Transverse colon (tissue), 4 donors: ENCODE measurements around the gene ZMYM4. TPM values are rescaled to one million over a fixed set of nuclear protein-coding genes. Genes with fewer than 3 reads are reported as not detected.

Source experiments
- DNase-seq: peaks from one replicate; pipeline ENCODE4 v3.0.0-alpha.2; 2019
- H3K27ac ChIP-seq, 4 donors: fragments of 200-600 bp; sonication (generic); 2 replicates each; pipeline ENCODE4 v1.5.1; 2016 to 2018; ENCODE audit warnings: inconsistent platforms in 4 of 4
- H3K27me3 ChIP-seq: fragments of 200-600 bp; sonication (generic); 2 replicates; pipeline ENCODE4 v1.5.1; 2017; ENCODE audit warnings: inconsistent platforms
- H3K36me3 ChIP-seq, 4 donors: fragments of 200-600 bp; sonication (generic); 2 replicates each; pipeline ENCODE4 v1.5.1; 2017 to 2019; ENCODE audit warnings: inconsistent platforms in 4 of 4
- H3K4me1 ChIP-seq, 4 donors: fragments of 200-600 bp; sonication (generic); 2 replicates each; pipeline ENCODE4 v1.5.1; 2017 to 2020; ENCODE audit warnings: inconsistent platforms in 4 of 4
- H3K4me3 ChIP-seq, 4 donors: fragments of 200-600 bp; sonication (generic); 1 replicate in 1 of 4; 2 replicates in 3 of 4; pipeline versions ENCODE4 v1.5.1 to v1.6.1; 2017 to 2019; ENCODE audit warnings: inconsistent platforms in 4 of 4
- H3K9me3 ChIP-seq, 2 donors: fragments of 200-600 bp; sonication (generic); 2 replicates each; pipeline ENCODE4 v1.5.1; 2017 to 2019; ENCODE audit warnings: inconsistent platforms in 2 of 2
- CTCF ChIP-seq, 5 experiments: fragments of 200-600 bp in 3 of 5; fragments of 450-650 bp in 2 of 5; sonication (generic) in 3 of 5; IDR thresholded peaks; 1 replicate in 2 of 5; 2 replicates in 3 of 5; pipeline ENCODE4 v1.5.1; 2016 to 2017; ENCODE audit warnings: antibody characterized with exemption in 5 of 5, inconsistent platforms in 3 of 5, mild to moderate bottlenecking in 2 of 5, moderate library complexity in 1 of 5
- EP300 ChIP-seq: sonication (generic); formaldehyde crosslinking; IDR thresholded peaks from one replicate; pipeline ENCODE4 v1.6.1; 2017; ENCODE audit warnings: antibody characterized with exemption, low read depth
- POLR2A ChIP-seq: fragments of 450-650 bp; IDR thresholded peaks from one replicate; pipeline ENCODE4 v1.6.1; 2016; ENCODE audit warnings: antibody characterized with exemption, mild to moderate bottlenecking, moderate library complexity
- POLR2AphosphoS5 ChIP-seq, 3 donors: sonication (generic); formaldehyde crosslinking; IDR thresholded peaks; one replicate each; pipeline ENCODE4 v1.6.1; 2016; ENCODE audit warnings: antibody characterized with exemption in 3 of 3
- WGBS, 2 donors: methylation state at CpG; one replicate each; pipeline ENCODE4 v1.1.5; 2018; ENCODE audit warnings: low coverage in 1 of 2; 5-methylcytosine and 5-hydroxymethylcytosine counted together
- in situ Hi-C, 4 donors: fragments of 200-750 bp; cut with MboI; loops; one replicate each; pipeline versions ENCODE4 v1.15.0 to v1.15.1; 2017; ENCODE audit warnings: low sequenced_read_pairs in 3 of 4, low pct_ligation_motif_present in 1 of 4, low pct_unique_long_range_greater_than_20kb in 1 of 4
- intact Hi-C: fragments of 100-400 bp; cut with DNase I; formaldehyde crosslinking; loops from one replicate; pipeline ENCODE4 v1.15.1; 2023; ENCODE audit warnings: low total_unique reads
- total RNA-seq, 4 donors: library from RNA; depleted of rRNA; stranded (reverse); fragments of >200 nt; gene quantifications; one replicate each; pipeline ENCODE4 v1.1.0, GENCODE V29; 2016

ZMYM4 gene
- total RNA-seq, 4 donors from 2014 or later: 7.9 to 27.9 (median 25.5) TPM

- H3K4me3 ChIP-seq: no peak overlapping the region
- H3K4me1 ChIP-seq: no peaks in the 10 kb centered on the region
- no peak overlapping the region for H3K27ac ChIP-seq
- no peaks in the 10 kb centered on the region for H3K9me3 ChIP-seq
- in situ Hi-C loops: no loop called here
- peaks cover 0 to 64% (median 21%) of the 10 kb centered on the region in 4 donors for H3K36me3 ChIP-seq
- H3K27me3 ChIP-seq: no peaks in the 10 kb centered on the region
- no peak for TF ChIP-seq POLR2AphosphoS5 (IDR thresholded peaks at IDR 0.05)
- no peak for TF ChIP-seq CTCF (IDR thresholded peaks at IDR 0.05)
- TF ChIP-seq EP300: no peak
- no peak for TF ChIP-seq POLR2A
- no peak for DNase-seq
- intact Hi-C loops: no loop called here
These were observed 132.5 kb downstream of the ZMYM4 start for GRCh38 chr1:35401049-35401448.

GRCh38 chr1:35406103-35406502 lies 137.6 kb downstream of the ZMYM4 start:
- Histone ChIP-seq H3K4me1 (no peaks in the 10 kb centered on the region), H3K4me3 (no peak overlapping the region), H3K27ac (no peak overlapping the region), H3K36me3 (peaks cover 0 to 54% (median 13%) of the 10 kb centered on the region in 4 donors), H3K9me3 (no peaks in the 10 kb centered on the region), H3K27me3 (no peaks in the 10 kb centered on the region)
- no peak for DNase-seq
- in situ Hi-C loops (no loop called here), intact Hi-C loops (no loop called here)
- TF ChIP-seq POLR2A (no peak), POLR2AphosphoS5 (IDR thresholded peaks at IDR 0.05) (no peak)

DNA sequence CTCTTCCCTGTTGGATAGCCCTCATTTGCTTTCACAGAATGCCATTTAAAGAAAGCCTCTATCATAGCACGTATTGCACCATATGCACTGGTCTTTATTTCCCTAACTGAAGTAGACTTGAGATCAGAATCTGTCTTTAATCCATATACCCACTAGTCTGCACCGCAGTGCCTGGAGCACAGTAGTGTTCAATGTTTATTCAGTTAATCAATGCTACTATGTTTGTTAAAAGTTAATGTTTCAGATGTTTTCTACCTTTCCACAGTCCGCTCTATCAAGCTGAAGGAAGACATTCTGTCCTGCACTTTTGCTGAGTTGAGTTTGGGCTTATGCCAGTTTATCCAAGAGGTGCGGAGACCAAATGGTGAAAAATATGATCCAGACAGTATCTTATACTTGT lies 139.2 kb downstream of the ZMYM4 start:
- WGBS, 2 donors: 100% methylated on average over 4 of the region's 4 CpGs
- no peaks in the 10 kb centered on the region for H3K9me3 ChIP-seq
- H3K27me3 ChIP-seq: no peaks in the 10 kb centered on the region
- intact Hi-C loops: no loop called here
- no peak for DNase-seq
- H3K4me3 ChIP-seq: no peak overlapping the region
- in situ Hi-C loops: no loop called here
- H3K4me1 ChIP-seq: no peaks in the 10 kb centered on the region
- TF ChIP-seq CTCF (IDR thresholded peaks at IDR 0.05): no peak
- H3K27ac ChIP-seq: no peak overlapping the region
- H3K36me3 ChIP-seq: peaks cover 0 to 47% (median 13%) of the 10 kb centered on the region in 4 donors

- Histone ChIP-seq H3K4me3 (no peak overlapping the region), H3K36me3 (peaks cover 0 to 43% (median 13%) of the 10 kb centered on the region in 4 donors), H3K27ac (no peak overlapping the region), H3K9me3 (no peaks in the 10 kb centered on the region), H3K4me1 (no peaks in the 10 kb centered on the region), H3K27me3 (no peaks in the 10 kb centered on the region)
- intact Hi-C loops (no loop called here), in situ Hi-C loops (no loop called here)
- WGBS, 2 donors: 96 to 100% methylated on average over 1 of the region's 1 CpG
- TF ChIP-seq CTCF (IDR thresholded peaks at IDR 0.05) (no peak), EP300 (no peak), POLR2A (no peak), POLR2AphosphoS5 (IDR thresholded peaks at IDR 0.05) (no peak)
- DNase-seq: no peak
These were observed 140.4 kb downstream of the ZMYM4 start for GRCh38 chr1:35408925-35409324.

DNA sequence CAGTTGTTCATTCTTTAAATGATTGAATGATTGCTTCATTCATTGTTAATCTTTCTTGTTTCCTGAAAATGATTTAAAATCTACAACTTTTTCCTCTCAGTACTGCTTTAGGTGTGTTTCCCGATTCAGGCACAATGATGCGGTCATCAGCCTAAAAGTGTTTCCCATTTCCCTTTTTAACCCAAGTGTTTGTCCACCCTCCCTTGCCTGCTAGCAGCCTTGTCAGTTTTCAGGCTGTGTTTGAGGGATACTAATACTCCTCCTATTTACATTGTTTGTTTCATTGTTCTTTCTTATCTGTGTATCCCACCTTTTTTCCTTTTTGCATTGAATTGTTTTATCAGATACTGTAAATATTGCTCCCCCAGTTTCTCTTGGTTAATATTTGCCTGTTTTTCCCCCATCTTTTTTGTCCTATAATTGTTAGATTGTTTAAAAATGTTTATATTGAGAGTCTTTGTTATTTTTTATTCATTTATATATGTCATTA lies 157.6 kb downstream of the ZMYM4 start:
- intact Hi-C loops (no loop called here), in situ Hi-C loops (no loop called here)
- Histone ChIP-seq H3K27ac (no peak overlapping the region), H3K4me1 (peaks cover 0 to 3% (median 0%) of the 10 kb centered on the region in 4 donors), H3K27me3 (no peaks in the 10 kb centered on the region), H3K4me3 (no peak overlapping the region), H3K9me3 (no peaks in the 10 kb centered on the region), H3K36me3 (peaks cover 0 to 2% (median 0%) of the 10 kb centered on the region in 4 donors)
- TF ChIP-seq EP300 (no peak), POLR2A (no peak), POLR2AphosphoS5 (IDR thresholded peaks at IDR 0.05) (no peak), CTCF (IDR thresholded peaks at IDR 0.05) (no peak)
- WGBS, 2 donors: 77 to 100% methylated on average over 2 of the region's 2 CpGs
- DNase-seq: no peak
